GM12878 (cell line): ENCODE data around the gene MYT1. TPM values are rescaled to one million over a fixed set of nuclear protein-coding genes. Genes with fewer than 3 reads are reported as not detected.

Experiments
- ATAC-seq: fragments of 200-7000 bp; cut with Tn5 transposase; 3 replicates; pipeline ENCODE4 v1.9.1; 2020; ENCODE audit warnings: mild to moderate bottlenecking, moderate library complexity
- BruUV-seq: library from RNA; stranded (reverse); fragments of 400-500 nt; replicated peaks from 2 replicates; lab custom pipeline; 2021; lab: Mats Ljungman, UMichigan
- CTCF ChIA-PET: fragments of 300-600 bp; sonication (Branson Sonifier 250); formaldehyde crosslinking; extraction: SDS; loops from one replicate; lab custom pipeline; 2021; ENCODE audit warnings: inconsistent platforms; lab: Yijun Ruan, JAX
- POLR2A ChIA-PET: fragments of 350-600 bp; formaldehyde crosslinking; extraction: SDS; loops from one replicate; lab custom pipeline; 2021; ENCODE audit warnings: inconsistent platforms; lab: Charles Lee
- RAD21 ChIA-PET: fragments of 300-600 bp; sonication (Branson Sonifier 250); formaldehyde crosslinking; loops from one replicate; lab custom pipeline; 2023; ENCODE audit warnings: antibody characterized with exemption; ENCODE audit not compliant: unreplicated experiment; lab: Charles Lee
- SMC1A ChIA-PET: fragments of 300-600 bp; sonication (Branson Sonifier 250); formaldehyde crosslinking; loops from one replicate; lab custom pipeline; 2023; ENCODE audit not compliant: unreplicated experiment, uncharacterized antibody; lab: Charles Lee
- DNase-seq: peaks from one replicate; pipeline ENCODE4 v3.0.0-alpha.2; 2011; ENCODE audit warnings: low read depth, low spot score
- FAIRE-seq: peaks from 3 replicates; lab custom pipeline; 2011; peaks lifted over from hg19 to GRCh38; lab: Jason Lieb, UNC
- H2AFZ ChIP-seq: 2 replicates; pipeline ENCODE4 v1.6.0; 2011; ENCODE audit warnings: low read depth, low read length, control low read depth; ENCODE audit not compliant: control insufficient read depth
- H3K27ac ChIP-seq: 2 replicates; pipeline ENCODE4 v1.5.1; 2011; ENCODE audit warnings: control low read depth; ENCODE audit not compliant: control insufficient read depth, insufficient read depth
- H3K27me3 ChIP-seq, 2 experiments: replicated peaks in 1 of 2; 2 replicates each; pipeline versions ENCODE4 v1.6.0 to v1.6.1; 2011; ENCODE audit warnings: low read length in 1 of 2; ENCODE audit not compliant: control insufficient read depth in 2 of 2, insufficient read depth in 2 of 2
- H3K36me3 ChIP-seq, 2 experiments: 2 replicates each; pipeline ENCODE4 v1.5.1; 2011; ENCODE audit warnings: low read length in 1 of 2; ENCODE audit not compliant: control insufficient read depth in 2 of 2, insufficient read depth in 2 of 2
- H3K4me1 ChIP-seq: 2 replicates; pipeline ENCODE4 v1.6.1; 2011; ENCODE audit warnings: mild to moderate bottlenecking, low read length, moderate library complexity, mixed read lengths; ENCODE audit not compliant: control insufficient read depth, insufficient read depth
- H3K4me2 ChIP-seq: 2 replicates; pipeline ENCODE4 v1.6.0; 2011; ENCODE audit warnings: control low read depth; ENCODE audit not compliant: control insufficient read depth, insufficient read depth
- H3K4me3 ChIP-seq: fragments of 200-600 bp; sonication (generic); 2 replicates; pipeline ENCODE4 v1.5.1; 2016
- H3K79me2 ChIP-seq: 2 replicates; pipeline ENCODE4 v1.6.0; 2011; ENCODE audit warnings: low read length; ENCODE audit not compliant: control insufficient read depth, insufficient read depth
- H3K9ac ChIP-seq: 2 replicates; pipeline ENCODE4 v1.8.0; 2011; ENCODE audit warnings: low read length, control low read depth, mixed read lengths; ENCODE audit not compliant: control insufficient read depth, insufficient read depth
- H3K9me3 ChIP-seq: replicated peaks from 3 replicates; pipeline ENCODE4 v1.5.1; 2011; ENCODE audit warnings: mild to moderate bottlenecking, low read length; ENCODE audit not compliant: control insufficient read depth, insufficient read depth
- H4K20me1 ChIP-seq: 2 replicates; pipeline ENCODE4 v1.6.0; 2011; ENCODE audit not compliant: control insufficient read depth, insufficient read depth
- CHD1 ChIP-seq: IDR thresholded peaks from 2 replicates; pipeline ENCODE4 v1.6.1; 2012; ENCODE audit warnings: low read depth, low read length, improper control_type of control experiment
- JUND ChIP-seq: IDR thresholded peaks from 2 replicates; pipeline ENCODE4 v1.6.1; 2012; ENCODE audit warnings: low read depth, mild to moderate bottlenecking, low read length, improper control_type of control experiment, moderate library complexity
- PAX8 ChIP-seq: fragments of 450-650 bp; IDR thresholded peaks from 2 replicates; pipeline ENCODE4 v1.6.1; 2017; ENCODE audit warnings: mild to moderate bottlenecking, moderate library complexity
- SIN3A ChIP-seq: IDR thresholded peaks from 2 replicates; pipeline ENCODE4 v1.6.1; 2012; ENCODE audit warnings: low read depth, low read length, improper control_type of control experiment
- WGBS: methylation state at CpG from one replicate; pipeline ENCODE4 v1.1.6; 2016; ENCODE audit warnings: low lambda C conversion rate; ENCODE audit not compliant: insufficient replicate concordance, insufficient coverage; ENCODE audit errors: missing lambda C conversion rate; 5-methylcytosine and 5-hydroxymethylcytosine counted together
- in situ Hi-C: fragments of 300-500 bp; cut with MboI; formaldehyde crosslinking; loops from 9 replicates; pipeline ENCODE4 v1.14.3; 2018; ENCODE audit warnings: mixed read lengths
- intact Hi-C: fragments of 100-400 bp; cut with micrococcal nuclease; formaldehyde crosslinking; loops from one replicate; pipeline ENCODE4 v1.14.2; 2022; ENCODE audit not compliant: unreplicated experiment
- polyA plus RNA-seq, 11 experiments: library from polyadenylated mRNA; depleted of rRNA in 4 of 11; unstranded in 6 of 11; stranded (reverse) in 5 of 11; fragments of >200 nt; fragmentation: Nextera tagmentation in 4 of 11; fragmentation: Illumina TruSeq in 1 of 11; extraction: Ambion mirVana in 4 of 11; extraction: Trizol in 1 of 11; gene quantifications; 1 replicate in 1 of 11; 2 replicates in 10 of 11; pipeline versions ENCODE4 v1.2.1 to v1.2.3, GENCODE V29; 2011 to 2016; ENCODE audit warnings: inconsistent platforms in 2 of 11, missing spikeins in 2 of 11, low read depth in 1 of 11
- total RNA-seq, 4 experiments: library from RNA; depleted of rRNA in 3 of 4; stranded (reverse); fragments of >200 nt in 3 of 4; fragmentation: Illumina TruSeq in 1 of 4; extraction: Trizol in 1 of 4; gene quantifications; 2 replicates each; pipeline versions ENCODE4 v1.2.1 to v1.2.3, GENCODE V29; 2013 to 2021
- TF ChIP-seq, protein P1 (sequence below): fragments of 450-650 bp; IDR thresholded peaks from 2 replicates; pipeline ENCODE4 v1.6.1; 2017; ENCODE audit warnings: antibody characterized with exemption, mild to moderate bottlenecking, moderate library complexity

MYT1 gene
- total and polyA plus RNA-seq, 10 of the 15 experiments (the other 5 are each of a cell fraction or from before 2014, with no cell fraction given), result 0.01 to 0.10 TPM; not detected in 8

DNA sequence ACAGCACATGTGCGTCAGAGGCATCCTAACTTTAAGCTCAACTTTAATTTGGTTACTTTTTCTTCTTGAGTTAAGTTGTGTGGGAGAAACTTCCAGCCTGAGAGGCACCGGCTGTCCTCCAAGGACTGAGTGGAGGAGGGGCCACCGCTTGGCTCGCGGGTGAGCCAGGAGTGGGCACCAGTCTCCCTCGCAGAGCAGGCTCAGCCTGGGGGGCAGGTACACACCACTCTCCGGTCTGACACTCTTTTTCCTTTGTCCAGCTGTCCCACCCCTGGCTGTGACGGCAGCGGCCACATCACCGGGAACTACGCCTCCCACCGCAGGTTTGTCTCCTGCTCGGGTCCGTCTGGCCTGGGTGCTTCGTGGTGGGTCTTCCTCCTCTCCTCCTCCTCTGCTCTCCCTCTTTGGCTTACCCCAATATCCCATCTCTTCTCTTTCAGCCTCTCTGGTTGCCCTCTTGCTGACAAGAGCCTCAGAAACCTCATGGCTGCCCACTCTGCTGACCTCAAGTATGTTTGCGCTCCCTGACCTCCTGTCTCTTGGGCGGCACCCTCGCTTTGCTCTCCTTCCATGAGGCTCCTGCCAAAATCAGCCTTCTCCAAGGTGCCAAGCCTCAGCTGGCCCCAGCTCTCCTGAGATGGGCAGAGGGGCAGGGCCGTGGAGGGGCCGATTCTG lies 58.7 kb downstream of the MYT1 start:
- Histone ChIP-seq H3K4me1 (no peaks in the 10 kb centered on the region), H3K4me2 (no peak overlapping the region), H3K9ac (no peak overlapping the region), H3K9me3 (no peaks in the 10 kb centered on the region), H4K20me1 (no peaks in the 10 kb centered on the region), H3K79me2 (no peaks in the 10 kb centered on the region), H3K27me3 (peaks cover 0 to 6% of the 10 kb centered on the region in 2 experiments; a peak in 2 of 4 replicates), H2AFZ (no peak overlapping the region)
- ChIA-PET CTCF (interaction anchor here (0.7 to 2.3 kb wide), 14 partner anchors 11 to 63 kb away, joined by 3 to 13 read pairs (median 6); partner anchors contain the start of gene PCMTD2), POLR2A (no interaction called here)
- FAIRE-seq (no peak), ATAC-seq (no peak)
- 64% methylated on average over 20 of the region's 20 CpGs for WGBS
- TF ChIP-seq PAX8 (no peak), JUND (no peak), SIN3A (no peak), CHD1 (no peak)
- TF ChIP-seq, protein P1, sequence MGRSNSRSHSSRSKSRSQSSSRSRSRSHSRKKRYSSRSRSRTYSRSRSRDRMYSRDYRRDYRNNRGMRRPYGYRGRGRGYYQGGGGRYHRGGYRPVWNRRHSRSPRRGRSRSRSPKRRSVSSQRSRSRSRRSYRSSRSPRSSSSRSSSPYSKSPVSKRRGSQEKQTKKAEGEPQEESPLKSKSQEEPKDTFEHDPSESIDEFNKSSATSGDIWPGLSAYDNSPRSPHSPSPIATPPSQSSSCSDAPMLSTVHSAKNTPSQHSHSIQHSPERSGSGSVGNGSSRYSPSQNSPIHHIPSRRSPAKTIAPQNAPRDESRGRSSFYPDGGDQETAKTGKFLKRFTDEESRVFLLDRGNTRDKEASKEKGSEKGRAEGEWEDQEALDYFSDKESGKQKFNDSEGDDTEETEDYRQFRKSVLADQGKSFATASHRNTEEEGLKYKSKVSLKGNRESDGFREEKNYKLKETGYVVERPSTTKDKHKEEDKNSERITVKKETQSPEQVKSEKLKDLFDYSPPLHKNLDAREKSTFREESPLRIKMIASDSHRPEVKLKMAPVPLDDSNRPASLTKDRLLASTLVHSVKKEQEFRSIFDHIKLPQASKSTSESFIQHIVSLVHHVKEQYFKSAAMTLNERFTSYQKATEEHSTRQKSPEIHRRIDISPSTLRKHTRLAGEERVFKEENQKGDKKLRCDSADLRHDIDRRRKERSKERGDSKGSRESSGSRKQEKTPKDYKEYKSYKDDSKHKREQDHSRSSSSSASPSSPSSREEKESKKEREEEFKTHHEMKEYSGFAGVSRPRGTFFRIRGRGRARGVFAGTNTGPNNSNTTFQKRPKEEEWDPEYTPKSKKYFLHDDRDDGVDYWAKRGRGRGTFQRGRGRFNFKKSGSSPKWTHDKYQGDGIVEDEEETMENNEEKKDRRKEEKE, result no peak
- TF ChIP-seq, all 136 proteins: peak for 0
- in situ Hi-C loops, result no loop called here
- no TSS peak for BruUV-seq
- Histone ChIP-seq H3K27ac (no peak overlapping the region), H3K4me3 (no peak overlapping the region), H3K36me3 (no peaks in the 10 kb centered on the region)
- DNase-seq, result no peak
- RAD21 ChIA-PET, result interaction anchor here (1.0 to 1.6 kb wide), 4 partner anchors 20 to 32 kb away, joined by 3 to 7 read pairs (median 3); partner anchors contain the start of gene PCMTD2
- intact Hi-C loops, result no loop called here
- SMC1A ChIA-PET, result interaction anchor here (0.9 to 1.1 kb wide), 4 partner anchors 31 to 63 kb away, joined by 3 to 4 read pairs (median 3); partner anchors contain the start of gene PCMTD2
